ENCODE results near the gene ADCY4. TPM values are rescaled to one million over a fixed set of nuclear protein-coding genes. Genes with fewer than 3 reads are reported as not detected.
"Not testable (repeated sequence)": the region's sequence is repeated elsewhere in the genome, so short reads cannot be mapped to it uniquely, and the experiment has no call there.

ADCY4 gene
- total RNA-seq, 1 donor from 2014 or later, result 2.3 TPM

GRCh38 chr14:24377126-24377525 lies 42.3 kb upstream of the ADCY4 start:
- DNase-seq (no peak), ATAC-seq (ENCODE audit: low read depth) (no peak)
- Mint-ChIP-seq H3K9me3 (no peaks in the 10 kb centered on the region), H3K4me3 (no peak overlapping the region), H3K4me1 (no peaks in the 10 kb centered on the region), H3K27me3 (no peaks in the 10 kb centered on the region), H3K27ac (no peak overlapping the region), H3K36me3 (ENCODE audit: low read depth) (no peaks in the 10 kb centered on the region)
- no peak for TF ChIP-seq CTCF (IDR thresholded peaks at IDR 0.05)
- ChIA-PET POLR2A (no interaction called here), CTCF (interaction anchor here (1.8 kb wide), 1 partner anchor 54 kb away, joined by 5 read pairs; no protein-coding TSS in a partner anchor)
- intact Hi-C loops (cut with micrococcal nuclease), result no loop called here

- ChIA-PET POLR2A (no interaction called here), CTCF (interaction anchor here (1.8 kb wide), 1 partner anchor 55 kb away, joined by 5 read pairs; no protein-coding TSS in a partner anchor)
- H3K36me3 Mint-ChIP-seq (ENCODE audit: low read depth), result no peaks in the 10 kb centered on the region
- no peak overlapping the region for H3K27ac Mint-ChIP-seq
- H3K4me3 Mint-ChIP-seq, result no peak overlapping the region
- no peaks in the 10 kb centered on the region for H3K9me3 Mint-ChIP-seq
- intact Hi-C loops (cut with micrococcal nuclease), result no loop called here
- no peak for ATAC-seq (ENCODE audit: low read depth)
- no peak for TF ChIP-seq CTCF (IDR thresholded peaks at IDR 0.05)
- H3K4me1 Mint-ChIP-seq, result no peaks in the 10 kb centered on the region
- DNase-seq, result no peak
- H3K27me3 Mint-ChIP-seq, result no peaks in the 10 kb centered on the region
Observed at GRCh38 chr14:24376448-24377070, 41.7 kb upstream of the ADCY4 start.

- H3K9me3 Mint-ChIP-seq, result no peaks in the 10 kb centered on the region
- ChIA-PET CTCF (interaction anchor here (1.0 kb wide), 1 partner anchor 40 kb away, joined by 3 read pairs; no protein-coding TSS in a partner anchor), POLR2A (interaction anchor here (0.5 to 3.7 kb wide), 3 partner anchors 19 to 58 kb away, joined by 3 to 22 read pairs (median 3); partner anchors contain the start of genes CBLN3 and KHNYN)
- ATAC-seq (ENCODE audit: low read depth) (no peak), DNase-seq (no peak)
- H3K27ac Mint-ChIP-seq, result no peak overlapping the region
- peaks cover 10% of the 10 kb centered on the region for H3K4me1 Mint-ChIP-seq
- peaks cover 2% of the 10 kb centered on the region for H3K27me3 Mint-ChIP-seq
- intact Hi-C loops (cut with micrococcal nuclease), result no loop called here
- no peaks in the 10 kb centered on the region for H3K36me3 Mint-ChIP-seq (ENCODE audit: low read depth)
- TF ChIP-seq CTCF (IDR thresholded peaks at IDR 0.05), result no peak
- H3K4me3 Mint-ChIP-seq, result no peak overlapping the region
Observed at GRCh38 chr14:24372701-24373416, 38.0 kb upstream of the ADCY4 start.

- H3K27ac Mint-ChIP-seq; H3K4me3 Mint-ChIP-seq; DNase-seq; intact Hi-C loops (cut with micrococcal nuclease); H3K27me3 Mint-ChIP-seq; H3K36me3 Mint-ChIP-seq (ENCODE audit: low read depth); ATAC-seq (ENCODE audit: low read depth); H3K9me3 Mint-ChIP-seq: not testable (repeated sequence)
- POLR2A ChIA-PET, result interaction anchor here (0.7 to 3.7 kb wide), 4 partner anchors 33 to 129 kb away, joined by 3 to 22 read pairs (median 3); partner anchors contain the start of genes CBLN3, KHNYN and TINF2
- H3K4me1 Mint-ChIP-seq, result peaks cover 21% of the 10 kb centered on the region
- CTCF ChIA-PET, result interaction anchor here (1.4 kb wide), 1 partner anchor 38 kb away, joined by 3 read pairs; no protein-coding TSS in a partner anchor
Observed at GRCh38 chr14:24371605-24372004, 36.7 kb upstream of the ADCY4 start.

- CTCF ChIA-PET, result interaction anchor here (0.6 to 1.5 kb wide), 4 partner anchors 19 to 60 kb away, joined by 3 to 4 read pairs (median 3); no protein-coding TSS in a partner anchor
- ATAC-seq (ENCODE audit: low read depth) (no peak), DNase-seq (no peak)
- H3K4me1 Mint-ChIP-seq, result peaks cover 25% of the 10 kb centered on the region
- H3K27me3 Mint-ChIP-seq, result peaks cover 2% of the 10 kb centered on the region
- no peak overlapping the region for H3K27ac Mint-ChIP-seq
- intact Hi-C loops (cut with micrococcal nuclease), result no loop called here
- no peak overlapping the region for H3K4me3 Mint-ChIP-seq
- no peaks in the 10 kb centered on the region for H3K9me3 Mint-ChIP-seq
- POLR2A ChIA-PET, result interaction anchor here (1.5 to 3.7 kb wide), 2 partner anchors 32 to 60 kb away, joined by 3 to 22 read pairs; partner anchors contain the start of genes CBLN3 and KHNYN
- no peak for TF ChIP-seq CTCF (IDR thresholded peaks at IDR 0.05)
- H3K36me3 Mint-ChIP-seq (ENCODE audit: low read depth), result no peaks in the 10 kb centered on the region
Observed at GRCh38 chr14:24370748-24371147, 35.9 kb upstream of the ADCY4 start.
